GM21825 (cell line): Measurements from ENCODE around the gene ZNF138.
"Not testable (repeated sequence)": the region's sequence is repeated elsewhere in the genome, so short reads cannot be mapped to it uniquely, and the experiment has no call there.

Experiments used
- ATAC-seq: cut with Tn5 transposase; IDR thresholded peaks from one replicate; pipeline ENCODE4 v1.9.1; 2021; ENCODE audit warnings: mild to moderate bottlenecking, moderate library complexity; ENCODE audit not compliant: unreplicated experiment

Gene ZNF138

GRCh38 chr7:64794171-64794844 lies at the start of gene ZNF138:
Gene ZNF138, plus strand, starts transcription at chr7:64794428. Its CDS starts 141 bp downstream, at chr7:64794569.
- peak; percentile 100 for ATAC-seq

DNA sequence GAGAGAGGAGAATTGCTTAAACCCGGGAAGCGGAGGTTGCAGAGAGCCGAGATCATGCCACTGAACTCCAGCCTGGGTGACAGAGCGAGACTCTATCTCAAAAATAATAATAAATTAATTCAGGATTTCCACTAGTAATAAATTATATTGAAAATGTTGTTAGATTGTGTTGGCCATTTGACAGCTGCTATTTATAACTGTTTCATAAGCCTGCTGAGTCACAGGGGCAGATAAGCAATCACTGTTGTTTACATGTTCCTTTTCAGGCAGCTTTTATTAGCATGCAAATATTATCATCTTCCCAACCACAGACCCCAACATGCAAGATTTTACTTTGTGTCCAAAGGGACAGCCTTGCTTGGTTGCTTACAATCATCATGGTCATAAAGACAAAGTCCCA lies 49.5 kb upstream of the ZNF138 start:
- ATAC-seq: no peak

GRCh38 chr7:64747802-64748201 lies 46.4 kb upstream of the ZNF138 start:
- no peak for ATAC-seq

DNA sequence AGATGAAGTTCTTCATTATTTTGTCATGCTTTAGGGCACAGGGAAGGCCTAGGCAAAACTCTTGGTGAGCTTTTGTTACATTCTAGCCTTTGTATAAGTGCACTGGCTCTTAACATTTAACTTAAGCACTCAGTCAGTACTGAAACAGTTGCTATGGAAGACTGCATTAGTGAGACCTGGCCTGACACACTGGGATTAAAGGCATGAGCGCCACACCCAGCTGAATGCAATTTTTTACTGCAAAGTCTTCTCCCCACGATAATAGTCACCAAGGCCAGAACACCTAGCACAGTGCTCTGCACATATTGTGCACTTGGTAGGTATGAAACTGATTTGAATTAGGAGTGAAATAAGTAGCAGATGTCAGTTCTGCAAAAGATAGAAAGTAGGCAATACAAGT lies 41.2 kb upstream of the ZNF138 start:
- no peak for ATAC-seq

DNA sequence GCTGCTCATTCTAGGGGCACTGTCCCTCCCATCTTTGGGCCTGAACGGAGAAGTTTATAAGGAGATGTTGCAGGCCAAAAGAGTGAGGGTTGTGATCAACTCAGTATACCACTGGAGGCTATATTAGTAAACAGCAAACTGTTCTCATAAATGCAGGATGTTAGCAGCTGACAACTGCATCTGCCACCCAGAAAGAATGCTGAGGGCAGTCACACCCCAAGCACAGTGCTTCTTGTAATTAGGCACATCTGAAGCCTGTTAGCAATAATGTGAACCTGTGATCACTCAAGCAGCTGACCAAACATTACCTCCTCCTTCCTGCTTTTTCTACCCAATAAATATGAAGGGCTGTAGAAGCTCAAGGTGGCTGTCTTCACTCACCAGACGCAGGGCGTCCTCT lies 38.4 kb upstream of the ZNF138 start:
- no peak for ATAC-seq

GRCh38 chr7:64758151-64758550 lies 36.1 kb upstream of the ZNF138 start:
- ATAC-seq: no peak

DNA sequence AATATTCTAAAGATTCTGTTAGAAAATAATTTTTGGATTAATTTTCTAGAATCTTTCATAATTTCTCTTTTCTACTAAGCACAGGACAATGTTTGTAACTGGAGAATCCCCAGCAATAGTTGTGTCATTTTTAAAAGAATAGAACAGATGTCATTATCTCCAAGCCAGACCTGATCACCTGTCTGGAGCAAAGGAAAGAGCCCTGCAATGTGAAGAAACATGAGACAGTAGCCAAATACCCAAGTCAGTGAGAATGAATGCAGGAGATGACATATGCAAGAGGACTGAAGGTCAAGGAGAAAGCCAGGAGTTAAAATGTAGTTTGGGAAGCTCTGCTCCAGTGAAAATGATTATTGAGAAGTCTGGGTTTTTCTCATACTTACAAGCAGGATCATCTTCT lies 25.4 kb upstream of the ZNF138 start:
- no peak for ATAC-seq

DNA sequence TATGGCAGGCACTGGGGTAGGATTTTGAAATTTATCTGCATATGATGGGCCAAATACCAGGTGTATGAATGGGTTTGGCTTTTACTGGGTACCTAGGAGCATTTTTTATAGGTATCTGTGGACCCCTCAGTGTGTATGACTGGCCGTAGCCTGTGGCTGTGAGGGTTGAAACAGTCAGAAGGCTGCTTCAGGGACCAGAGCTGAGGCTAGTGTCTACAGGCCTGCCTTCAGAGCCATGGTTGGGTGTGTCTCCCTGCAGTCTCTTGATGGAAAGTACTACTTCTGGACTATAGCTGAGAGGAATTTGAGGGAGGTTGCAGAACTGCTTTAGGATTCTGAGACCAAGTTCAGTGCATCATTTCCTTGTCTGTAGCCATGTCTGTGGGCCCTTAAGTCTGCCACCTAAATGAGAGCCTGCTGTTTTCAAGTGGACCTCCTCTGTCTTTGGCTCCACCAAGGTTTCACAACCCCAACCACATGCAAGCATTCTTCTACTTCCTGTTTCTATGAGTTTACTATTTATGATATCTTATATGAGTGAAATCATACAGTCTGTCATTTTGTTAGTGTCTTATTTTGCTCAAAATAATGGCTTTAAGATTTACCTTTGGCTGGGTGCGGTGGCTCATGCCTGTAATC lies 19.9 kb upstream of the ZNF138 start:
- ATAC-seq: no peak

DNA sequence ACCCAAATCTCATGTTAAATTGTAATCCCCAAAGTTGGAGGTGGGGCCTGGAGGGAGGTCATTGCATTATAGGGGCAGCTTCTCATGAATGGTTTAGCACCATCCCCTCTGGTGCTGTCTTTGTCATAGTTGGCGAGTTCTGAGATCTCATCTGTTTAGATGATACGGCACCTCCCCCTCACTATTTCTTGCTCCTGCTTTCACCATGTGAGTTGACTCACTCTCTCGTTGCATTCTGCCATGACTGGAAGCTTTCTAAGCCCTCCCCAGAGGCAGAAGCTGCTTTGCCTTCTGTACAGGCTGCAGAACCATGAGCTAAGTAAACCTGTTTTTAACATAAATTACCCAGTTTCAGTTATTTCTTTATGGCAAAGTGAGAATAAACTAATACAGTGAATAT lies 18.9 kb upstream of the ZNF138 start:
- ATAC-seq: no peak

- ATAC-seq: not testable (repeated sequence)
Measured at GRCh38 chr7:64784842-64785241, 9.4 kb upstream of the ZNF138 start.

DNA sequence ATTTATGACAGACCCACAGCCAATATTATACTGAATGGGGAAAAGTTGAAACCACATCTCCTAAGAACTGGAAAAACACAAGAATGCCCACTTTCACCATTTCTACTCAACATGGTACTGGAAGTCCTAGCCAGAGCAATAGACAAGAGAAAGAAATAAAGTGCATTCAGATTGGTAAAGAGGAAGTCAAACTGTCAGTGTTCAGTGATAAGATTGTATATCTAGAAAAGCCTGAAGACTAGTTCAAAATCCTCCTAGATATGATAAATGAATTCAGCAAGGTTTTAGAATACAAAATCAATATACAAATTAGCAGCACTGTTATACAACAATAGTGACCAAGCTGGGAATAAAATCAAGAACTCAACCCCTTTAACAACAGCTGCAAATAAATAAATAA lies 6.9 kb upstream of the ZNF138 start:
- ATAC-seq: no peak

DNA sequence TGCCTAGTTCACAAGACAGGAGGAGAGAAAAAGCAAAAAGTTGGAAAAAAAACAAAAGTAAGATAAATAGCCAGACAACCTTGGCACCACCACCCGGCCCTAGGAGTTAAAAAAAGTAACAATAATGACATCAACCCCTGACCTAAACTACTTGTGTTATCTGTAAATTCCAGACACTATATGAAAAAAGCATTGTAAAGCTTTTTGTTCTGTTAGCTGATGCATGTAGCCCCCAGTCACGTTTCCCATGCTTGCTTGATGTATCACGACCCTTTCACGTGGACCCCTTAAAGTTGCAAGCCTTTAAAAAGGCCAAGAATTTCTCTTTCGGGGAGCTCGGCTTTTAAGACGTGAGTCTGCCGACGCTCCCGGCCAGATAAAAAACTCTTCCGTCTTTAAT lies 5.0 kb upstream of the ZNF138 start:
- ATAC-seq: not testable (repeated sequence)

GRCh38 chr7:64793106-64793755 lies 997 bp upstream of the ZNF138 start:
- ATAC-seq: no peak

- no peak for ATAC-seq
Measured at GRCh38 chr7:64795176-64795575, 948 bp downstream of the ZNF138 start.

DNA sequence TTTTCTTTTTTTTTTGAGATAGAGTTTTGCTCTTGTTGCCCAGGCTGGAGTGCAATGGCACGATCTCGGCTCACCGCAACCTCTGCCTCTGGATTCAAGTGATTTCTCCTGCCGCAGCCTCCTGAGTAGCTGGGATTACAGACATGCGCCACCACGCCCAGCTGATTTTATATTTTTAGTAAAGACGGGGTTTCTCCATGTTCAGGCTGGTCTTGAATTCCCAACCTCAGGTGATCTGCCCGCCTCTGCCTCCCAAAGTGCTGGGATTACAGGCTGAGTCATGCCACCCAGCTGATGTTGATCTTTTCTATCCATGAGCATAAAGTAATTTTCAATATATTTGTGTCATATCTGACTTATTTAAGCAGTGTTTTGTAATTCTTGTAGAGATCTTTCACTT lies 4.9 kb downstream of the ZNF138 start:
- not testable (repeated sequence) for ATAC-seq

DNA sequence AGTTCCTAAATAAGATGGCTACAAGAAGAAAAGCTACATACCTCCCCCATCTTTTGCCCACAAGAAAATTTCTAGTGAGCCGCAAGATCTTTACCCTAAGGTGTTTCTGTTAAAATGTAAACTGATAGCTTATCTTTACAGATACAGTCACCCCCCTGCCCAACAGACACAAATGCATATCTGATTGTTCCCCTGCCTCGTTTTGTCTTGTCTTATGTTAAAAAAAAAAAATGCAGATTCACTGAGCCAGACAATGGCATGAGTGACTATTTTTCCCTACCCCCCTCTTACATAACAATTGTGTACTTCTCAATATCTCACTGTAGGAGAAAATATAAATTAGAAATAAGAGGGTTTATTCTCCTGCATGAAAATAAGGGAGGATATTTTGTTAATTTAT lies 8.5 kb downstream of the ZNF138 start:
- ATAC-seq: no peak

DNA sequence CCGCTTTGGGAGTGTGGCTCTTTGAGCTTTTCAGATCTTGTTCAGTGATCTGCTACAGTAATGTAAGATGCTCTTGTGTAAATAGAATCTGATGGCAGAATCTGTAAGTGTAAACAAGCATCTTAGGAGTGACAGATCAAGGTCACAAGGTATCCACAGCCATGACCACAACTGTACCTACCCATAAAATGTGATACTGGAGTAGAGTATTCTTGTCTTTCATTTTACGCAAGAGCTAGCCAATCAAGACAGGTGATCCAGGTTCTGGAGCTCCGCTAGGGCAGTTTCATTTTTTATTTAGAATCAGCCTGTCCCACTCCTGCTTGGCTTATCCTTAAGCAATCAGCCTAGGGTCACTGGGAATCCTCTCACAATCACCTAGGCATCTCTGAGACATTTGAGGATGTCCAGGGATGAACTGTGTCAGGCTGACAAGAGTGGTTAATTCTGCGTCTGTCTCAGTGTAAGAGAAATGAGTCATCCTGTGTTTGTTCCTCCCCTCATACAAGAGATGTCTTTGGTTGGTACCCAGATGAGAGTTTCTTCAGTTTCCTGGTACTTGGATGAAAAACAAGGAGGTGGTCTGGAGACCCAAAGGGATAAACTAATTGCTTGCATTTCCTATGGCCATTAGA lies 13.6 kb downstream of the ZNF138 start:
- no peak for ATAC-seq

DNA sequence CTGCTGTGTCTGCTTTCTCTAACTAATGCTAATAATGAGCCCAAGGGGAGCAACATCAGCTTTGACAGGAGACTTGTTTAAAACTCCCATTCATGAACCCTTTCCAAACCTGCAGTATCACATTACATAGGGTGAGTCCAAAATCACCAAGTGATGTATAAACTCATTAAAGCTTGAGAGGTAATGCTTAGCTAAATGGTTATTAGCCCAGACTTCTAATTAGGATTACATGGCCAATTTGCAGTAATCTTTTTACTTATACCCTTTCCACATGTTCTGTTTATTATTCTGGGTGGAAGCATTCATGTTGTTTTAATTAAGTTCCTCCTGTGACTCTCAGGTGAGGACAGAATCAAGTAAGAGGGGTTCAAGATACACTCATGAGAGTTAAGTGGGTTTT lies 17.5 kb downstream of the ZNF138 start:
- no peak for ATAC-seq

GRCh38 chr7:64830926-64831325 lies 36.7 kb downstream of the ZNF138 start:
- no peak for ATAC-seq

DNA sequence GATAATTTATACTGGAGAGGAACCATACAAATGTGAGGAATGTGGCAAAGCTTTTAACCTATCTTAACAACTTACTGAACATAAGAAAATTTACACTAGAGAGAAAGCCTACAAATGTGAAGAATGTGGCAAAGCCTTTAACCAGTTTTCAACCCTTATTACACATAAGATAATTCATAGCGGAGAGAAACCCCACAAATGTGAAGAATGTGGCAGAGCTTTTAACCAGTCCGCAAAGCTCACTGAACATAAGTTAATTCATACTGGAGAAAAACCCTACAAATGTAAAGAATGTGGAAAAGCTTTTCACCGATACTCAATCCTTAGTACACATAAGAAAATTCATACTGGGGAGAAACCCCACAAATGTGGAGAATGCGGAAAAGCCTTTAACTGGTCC lies 37.9 kb downstream of the ZNF138 start:
- no peak for ATAC-seq

DNA sequence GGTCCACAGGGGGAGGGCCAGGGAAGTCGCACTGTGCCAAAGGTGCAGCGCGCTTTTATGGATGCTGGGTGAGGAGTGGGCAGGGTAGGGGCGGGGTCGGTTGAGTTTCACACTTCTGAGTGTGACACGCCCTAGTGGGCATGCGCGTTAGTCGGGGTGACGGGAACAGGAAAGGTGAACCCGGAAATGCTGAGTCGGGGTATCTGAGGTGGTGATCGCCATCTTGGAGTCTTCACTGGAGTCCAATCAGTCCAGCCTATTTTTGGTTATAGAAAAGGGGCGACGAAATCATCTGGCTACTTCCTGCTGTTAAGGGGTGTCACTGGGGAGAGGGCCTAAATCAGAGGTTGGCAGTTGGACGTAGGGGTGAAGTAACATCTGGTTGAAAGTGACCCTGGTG lies 40.8 kb downstream of the ZNF138 start:
- ATAC-seq: no peak

- not testable (repeated sequence) for ATAC-seq
Measured at GRCh38 chr7:64835856-64836255, 41.6 kb downstream of the ZNF138 start.
